IPS-18a (cell line): ENCODE measurements around the gene RPP21.
"Not testable (repeated sequence)": the region's sequence is repeated elsewhere in the genome, so short reads cannot be mapped to it uniquely, and the experiment has no call there.

Source experiments
- H3K27ac ChIP-seq: one replicate; pipeline ENCODE4 v1.5.1; 2013; ENCODE audit warnings: low read length
- H3K27me3 ChIP-seq: one replicate; pipeline ENCODE4 v1.6.1; 2013; ENCODE audit warnings: mild to moderate bottlenecking, low read length; ENCODE audit not compliant: control insufficient read depth, insufficient read depth
- H3K36me3 ChIP-seq: one replicate; pipeline ENCODE4 v1.6.1; 2013; ENCODE audit warnings: low read depth, low read length; ENCODE audit not compliant: control insufficient read depth
- H3K4me1 ChIP-seq: one replicate; pipeline ENCODE4 v1.6.1; 2013; ENCODE audit warnings: low read depth, low read length; ENCODE audit not compliant: control insufficient read depth
- H3K4me3 ChIP-seq: one replicate; pipeline ENCODE4 v1.5.1; 2013; ENCODE audit warnings: low read length
- H3K9ac ChIP-seq: one replicate; pipeline ENCODE4 v1.6.1; 2013; ENCODE audit warnings: mild to moderate bottlenecking, low read length, moderate library complexity
- H3K9me3 ChIP-seq: one replicate; pipeline ENCODE4 v1.6.1; 2013; ENCODE audit warnings: low read depth, low read length; ENCODE audit not compliant: control insufficient read depth

The RPP21 gene

GRCh38 chr6:30356536-30356935 is 11.6 kb downstream of the RPP21 start:
- no peaks in the 10 kb centered on the region for H3K4me1 ChIP-seq
- H3K27me3 ChIP-seq: peaks cover 37% of the 10 kb centered on the region
- H3K36me3 ChIP-seq: no peaks in the 10 kb centered on the region
- H3K9ac ChIP-seq: no peak overlapping the region
- no peak overlapping the region for H3K27ac ChIP-seq
- no peak overlapping the region for H3K4me3 ChIP-seq
- no peaks in the 10 kb centered on the region for H3K9me3 ChIP-seq

GRCh38 chr6:30357678-30358540 is 13.0 kb downstream of the RPP21 start:
- Histone ChIP-seq H3K27me3 (peaks cover 43% of the 10 kb centered on the region), H3K4me3 (peak overlapping the region; percentile 62), H3K36me3 (no peaks in the 10 kb centered on the region), H3K9ac (peak overlapping the region; percentile 43), H3K27ac (no peak overlapping the region), H3K4me1 (no peaks in the 10 kb centered on the region), H3K9me3 (no peaks in the 10 kb centered on the region)

GRCh38 chr6:30359276-30359675 is 14.3 kb downstream of the RPP21 start:
- H3K4me1 ChIP-seq: no peaks in the 10 kb centered on the region
- no peak overlapping the region for H3K27ac ChIP-seq
- no peaks in the 10 kb centered on the region for H3K9me3 ChIP-seq
- no peak overlapping the region for H3K4me3 ChIP-seq
- peaks cover 43% of the 10 kb centered on the region for H3K27me3 ChIP-seq
- H3K9ac ChIP-seq: no peak overlapping the region
- no peaks in the 10 kb centered on the region for H3K36me3 ChIP-seq

GRCh38 chr6:30360139-30360538 is 15.2 kb downstream of the RPP21 start:
- Histone ChIP-seq H3K9ac (no peak overlapping the region), H3K27me3 (peaks cover 43% of the 10 kb centered on the region), H3K4me3 (no peak overlapping the region), H3K27ac (no peak overlapping the region), H3K36me3 (no peaks in the 10 kb centered on the region), H3K9me3 (no peaks in the 10 kb centered on the region), H3K4me1 (no peaks in the 10 kb centered on the region)

- Histone ChIP-seq H3K9ac (no peak overlapping the region), H3K4me1 (no peaks in the 10 kb centered on the region), H3K27me3 (peaks cover 43% of the 10 kb centered on the region), H3K4me3 (no peak overlapping the region), H3K36me3 (no peaks in the 10 kb centered on the region), H3K27ac (no peak overlapping the region), H3K9me3 (no peaks in the 10 kb centered on the region)
Measured at GRCh38 chr6:30361661-30362060, 16.7 kb downstream of the RPP21 start.

- Histone ChIP-seq H3K9ac (no peak overlapping the region), H3K27me3 (peaks cover 36% of the 10 kb centered on the region), H3K4me1 (no peaks in the 10 kb centered on the region), H3K27ac (no peak overlapping the region), H3K4me3 (no peak overlapping the region), H3K9me3 (no peaks in the 10 kb centered on the region), H3K36me3 (no peaks in the 10 kb centered on the region)
Measured at GRCh38 chr6:30363459-30363858, 18.5 kb downstream of the RPP21 start.

- H3K27me3 ChIP-seq: peaks cover 26% of the 10 kb centered on the region
- H3K27ac ChIP-seq: no peak overlapping the region
- no peak overlapping the region for H3K4me3 ChIP-seq
Measured at GRCh38 chr6:30364591-30364990, 19.6 kb downstream of the RPP21 start.

GRCh38 chr6:30369280-30369679 is 24.3 kb downstream of the RPP21 start:
- H3K27ac ChIP-seq, H3K9ac ChIP-seq, H3K36me3 ChIP-seq, H3K27me3 ChIP-seq, H3K9me3 ChIP-seq, H3K4me3 ChIP-seq, H3K4me1 ChIP-seq: not testable (repeated sequence)

More at GRCh38 chr6:30364591-30364990, 19.6 kb downstream of the RPP21 start:
- no peaks in the 10 kb centered on the region for H3K4me1 ChIP-seq
- H3K36me3 ChIP-seq: no peaks in the 10 kb centered on the region
- H3K9me3 ChIP-seq: no peaks in the 10 kb centered on the region
- no peak overlapping the region for H3K9ac ChIP-seq

GRCh38 chr6:30378290-30378937 is 33.5 kb downstream of the RPP21 start:
- Histone ChIP-seq H3K9ac (no peak overlapping the region), H3K4me1 (no peaks in the 10 kb centered on the region), H3K36me3 (no peaks in the 10 kb centered on the region), H3K4me3 (no peak overlapping the region), H3K27ac (no peak overlapping the region), H3K9me3 (no peaks in the 10 kb centered on the region), H3K27me3 (no peaks in the 10 kb centered on the region)

- Histone ChIP-seq H3K27me3 (peaks cover 5% of the 10 kb centered on the region), H3K27ac (no peak overlapping the region), H3K36me3 (no peaks in the 10 kb centered on the region), H3K9ac (no peak overlapping the region), H3K9me3 (no peaks in the 10 kb centered on the region), H3K4me1 (no peaks in the 10 kb centered on the region), H3K4me3 (no peak overlapping the region)
Measured at GRCh38 chr6:30380464-30380863, 35.5 kb downstream of the RPP21 start.

GRCh38 chr6:30386166-30386565 is 41.2 kb downstream of the RPP21 start:
- no peak overlapping the region for H3K9ac ChIP-seq
- H3K4me1 ChIP-seq: no peaks in the 10 kb centered on the region
- peaks cover 8% of the 10 kb centered on the region for H3K27me3 ChIP-seq

GRCh38 chr6:30391240-30391639 is 46.3 kb downstream of the RPP21 start:
- H3K9me3 ChIP-seq: no peaks in the 10 kb centered on the region
- no peaks in the 10 kb centered on the region for H3K36me3 ChIP-seq
- no peak overlapping the region for H3K4me3 ChIP-seq
- no peaks in the 10 kb centered on the region for H3K27me3 ChIP-seq
- H3K27ac ChIP-seq: no peak overlapping the region
- H3K9ac ChIP-seq: no peak overlapping the region
- no peaks in the 10 kb centered on the region for H3K4me1 ChIP-seq

More at GRCh38 chr6:30386166-30386565, 41.2 kb downstream of the RPP21 start:
- H3K36me3 ChIP-seq: no peaks in the 10 kb centered on the region
- H3K9me3 ChIP-seq: no peaks in the 10 kb centered on the region
- no peak overlapping the region for H3K27ac ChIP-seq
- no peak overlapping the region for H3K4me3 ChIP-seq
